Measurements from ENCODE around the gene MCTP1.

DNA sequence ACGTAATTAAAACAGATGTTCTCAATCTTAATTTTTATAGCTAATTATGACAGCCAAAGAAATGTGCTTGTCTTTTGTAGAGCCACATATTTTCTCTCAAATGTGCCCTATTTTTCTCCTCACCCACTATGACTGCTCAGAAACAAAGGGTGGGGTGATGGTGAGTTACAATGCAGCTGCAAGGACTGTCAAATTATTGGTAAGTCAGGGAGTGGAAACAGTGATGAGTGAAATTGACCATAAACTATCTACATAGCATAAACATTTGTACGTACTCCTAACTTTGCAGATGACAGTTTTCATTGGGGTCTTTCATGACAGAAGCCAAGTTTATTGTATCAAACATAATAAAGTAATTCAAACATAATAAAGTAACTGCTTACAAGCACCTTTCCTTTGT lies 215.9 kb downstream of the MCTP1 start:
- TF ChIP-seq, protein P1, sequence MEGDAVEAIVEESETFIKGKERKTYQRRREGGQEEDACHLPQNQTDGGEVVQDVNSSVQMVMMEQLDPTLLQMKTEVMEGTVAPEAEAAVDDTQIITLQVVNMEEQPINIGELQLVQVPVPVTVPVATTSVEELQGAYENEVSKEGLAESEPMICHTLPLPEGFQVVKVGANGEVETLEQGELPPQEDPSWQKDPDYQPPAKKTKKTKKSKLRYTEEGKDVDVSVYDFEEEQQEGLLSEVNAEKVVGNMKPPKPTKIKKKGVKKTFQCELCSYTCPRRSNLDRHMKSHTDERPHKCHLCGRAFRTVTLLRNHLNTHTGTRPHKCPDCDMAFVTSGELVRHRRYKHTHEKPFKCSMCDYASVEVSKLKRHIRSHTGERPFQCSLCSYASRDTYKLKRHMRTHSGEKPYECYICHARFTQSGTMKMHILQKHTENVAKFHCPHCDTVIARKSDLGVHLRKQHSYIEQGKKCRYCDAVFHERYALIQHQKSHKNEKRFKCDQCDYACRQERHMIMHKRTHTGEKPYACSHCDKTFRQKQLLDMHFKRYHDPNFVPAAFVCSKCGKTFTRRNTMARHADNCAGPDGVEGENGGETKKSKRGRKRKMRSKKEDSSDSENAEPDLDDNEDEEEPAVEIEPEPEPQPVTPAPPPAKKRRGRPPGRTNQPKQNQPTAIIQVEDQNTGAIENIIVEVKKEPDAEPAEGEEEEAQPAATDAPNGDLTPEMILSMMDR (IDR thresholded peaks at IDR 0.05; ENCODE audit: poor library complexity): no peak
- TF ChIP-seq EZH2 (IDR thresholded peaks at IDR 0.05; ENCODE audit: borderline replicate concordance): no peak

Data from hepatocyte (in vitro differentiated cells).